Prostate gland (tissue), 2 donors: ENCODE measurements around the gene HSCB.
A peak's percentile ranks its signal among the peaks of the same experiment; 100 is the strongest.

ENCODE experiments used
- POLR2A ChIP-seq: fragments of 450-650 bp; IDR thresholded peaks from one replicate; pipeline ENCODE4 v1.6.1; 2016; ENCODE audit warnings: antibody characterized with exemption, mild to moderate bottlenecking
- TF ChIP-seq, protein P1 (sequence below), 4 experiments: fragments of 200-600 bp in 2 of 4; fragments of 450-650 bp in 2 of 4; sonication (generic) in 2 of 4; IDR thresholded peaks; 1 replicate in 3 of 4; 2 replicates in 1 of 4; pipeline ENCODE4 v1.5.1; 2016 to 2019; ENCODE audit warnings: antibody characterized with exemption in 4 of 4, mild to moderate bottlenecking in 2 of 4, moderate library complexity in 2 of 4

DNA sequence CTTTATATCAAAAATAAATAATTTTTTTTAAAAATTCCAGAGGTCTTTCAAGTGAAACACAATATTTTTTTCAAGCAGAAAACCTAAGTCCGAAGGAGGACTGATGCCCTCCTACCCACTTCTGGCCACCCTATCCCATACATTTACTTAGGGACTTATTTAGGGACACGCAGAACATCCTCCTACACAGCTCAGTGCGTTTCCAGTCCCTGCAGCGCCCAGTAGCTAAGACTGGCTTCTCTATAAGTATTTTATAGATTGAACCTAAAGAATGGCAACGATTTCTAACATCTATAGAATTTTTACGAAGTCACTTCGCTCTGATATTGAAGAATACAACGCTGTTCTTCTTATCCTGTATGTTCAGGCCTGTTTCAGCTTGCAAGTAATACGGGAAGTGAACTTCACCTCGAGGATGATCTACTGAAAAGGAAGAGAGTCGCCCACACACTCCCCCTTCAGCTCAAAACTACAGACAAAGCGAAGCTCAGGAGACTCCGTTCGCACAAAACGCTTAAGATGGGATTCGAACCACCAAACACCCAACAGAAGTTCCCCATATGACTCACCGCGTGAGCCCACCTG, 547 bp upstream of the HSCB start:
- TF ChIP-seq POLR2A: no peak
- TF ChIP-seq, protein P1, sequence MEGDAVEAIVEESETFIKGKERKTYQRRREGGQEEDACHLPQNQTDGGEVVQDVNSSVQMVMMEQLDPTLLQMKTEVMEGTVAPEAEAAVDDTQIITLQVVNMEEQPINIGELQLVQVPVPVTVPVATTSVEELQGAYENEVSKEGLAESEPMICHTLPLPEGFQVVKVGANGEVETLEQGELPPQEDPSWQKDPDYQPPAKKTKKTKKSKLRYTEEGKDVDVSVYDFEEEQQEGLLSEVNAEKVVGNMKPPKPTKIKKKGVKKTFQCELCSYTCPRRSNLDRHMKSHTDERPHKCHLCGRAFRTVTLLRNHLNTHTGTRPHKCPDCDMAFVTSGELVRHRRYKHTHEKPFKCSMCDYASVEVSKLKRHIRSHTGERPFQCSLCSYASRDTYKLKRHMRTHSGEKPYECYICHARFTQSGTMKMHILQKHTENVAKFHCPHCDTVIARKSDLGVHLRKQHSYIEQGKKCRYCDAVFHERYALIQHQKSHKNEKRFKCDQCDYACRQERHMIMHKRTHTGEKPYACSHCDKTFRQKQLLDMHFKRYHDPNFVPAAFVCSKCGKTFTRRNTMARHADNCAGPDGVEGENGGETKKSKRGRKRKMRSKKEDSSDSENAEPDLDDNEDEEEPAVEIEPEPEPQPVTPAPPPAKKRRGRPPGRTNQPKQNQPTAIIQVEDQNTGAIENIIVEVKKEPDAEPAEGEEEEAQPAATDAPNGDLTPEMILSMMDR (IDR thresholded peaks at IDR 0.05): peak in 1 of 4 experiments; percentile 31
